Uterus (tissue), 2 donors: Measurements from ENCODE around the gene SEC14L5.

Experiments used
- POLR2A ChIP-seq, 2 donors: fragments of 450-650 bp; IDR thresholded peaks; one replicate each; pipeline ENCODE4 v1.6.1; 2016; ENCODE audit warnings: antibody characterized with exemption in 2 of 2, mild to moderate bottlenecking in 1 of 2, moderate library complexity in 1 of 2
- TF ChIP-seq, protein P1 (sequence below), 4 experiments: fragments of 200-600 bp in 2 of 4; fragments of 450-650 bp in 2 of 4; sonication (generic) in 2 of 4; IDR thresholded peaks; one replicate each; pipeline ENCODE4 v1.5.1; 2016 to 2019; ENCODE audit warnings: antibody characterized with exemption in 4 of 4, mild to moderate bottlenecking in 2 of 4, moderate library complexity in 1 of 4

DNA sequence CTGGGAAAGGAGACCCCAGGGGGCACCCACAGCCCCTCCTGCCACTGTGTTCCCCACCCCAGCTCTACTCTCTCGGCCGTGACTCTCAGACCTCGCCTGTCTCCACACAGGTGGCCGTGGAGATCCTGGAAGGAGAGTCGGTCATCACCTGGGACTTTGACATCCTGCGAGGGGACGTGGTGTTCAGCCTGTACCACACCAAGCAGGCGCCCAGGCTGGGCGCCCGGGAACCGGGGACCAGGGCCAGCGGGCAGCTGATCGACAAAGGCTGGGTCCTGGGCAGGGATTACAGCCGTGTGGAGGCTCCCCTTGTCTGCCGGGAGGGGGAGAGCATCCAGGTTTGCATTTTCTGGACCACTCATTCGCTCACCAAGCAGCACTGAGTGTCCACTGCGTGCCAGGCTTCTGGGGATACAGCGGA is 50.2 kb downstream of the SEC14L5 start:
- TF ChIP-seq, protein P1, sequence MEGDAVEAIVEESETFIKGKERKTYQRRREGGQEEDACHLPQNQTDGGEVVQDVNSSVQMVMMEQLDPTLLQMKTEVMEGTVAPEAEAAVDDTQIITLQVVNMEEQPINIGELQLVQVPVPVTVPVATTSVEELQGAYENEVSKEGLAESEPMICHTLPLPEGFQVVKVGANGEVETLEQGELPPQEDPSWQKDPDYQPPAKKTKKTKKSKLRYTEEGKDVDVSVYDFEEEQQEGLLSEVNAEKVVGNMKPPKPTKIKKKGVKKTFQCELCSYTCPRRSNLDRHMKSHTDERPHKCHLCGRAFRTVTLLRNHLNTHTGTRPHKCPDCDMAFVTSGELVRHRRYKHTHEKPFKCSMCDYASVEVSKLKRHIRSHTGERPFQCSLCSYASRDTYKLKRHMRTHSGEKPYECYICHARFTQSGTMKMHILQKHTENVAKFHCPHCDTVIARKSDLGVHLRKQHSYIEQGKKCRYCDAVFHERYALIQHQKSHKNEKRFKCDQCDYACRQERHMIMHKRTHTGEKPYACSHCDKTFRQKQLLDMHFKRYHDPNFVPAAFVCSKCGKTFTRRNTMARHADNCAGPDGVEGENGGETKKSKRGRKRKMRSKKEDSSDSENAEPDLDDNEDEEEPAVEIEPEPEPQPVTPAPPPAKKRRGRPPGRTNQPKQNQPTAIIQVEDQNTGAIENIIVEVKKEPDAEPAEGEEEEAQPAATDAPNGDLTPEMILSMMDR (IDR thresholded peaks at IDR 0.05), result no peak
- TF ChIP-seq POLR2A (IDR thresholded peaks at IDR 0.05), result no peak
